C4-2B (cell line): ENCODE measurements around the gene ASXL3.

Experiments
- ZFX ChIP-seq: fragments of 450-650 bp; IDR thresholded peaks from 2 replicates; pipeline ENCODE4 v1.6.1; 2017
- TF ChIP-seq, protein P1 (sequence below): fragments of 450-650 bp; conservative IDR thresholded peaks from 2 replicates; pipeline ENCODE4 v1.5.1; 2017; ENCODE audit warnings: mild to moderate bottlenecking

GRCh38 chr18:33749834-33750233 is 171.8 kb downstream of the ASXL3 start:
- TF ChIP-seq, protein P1, sequence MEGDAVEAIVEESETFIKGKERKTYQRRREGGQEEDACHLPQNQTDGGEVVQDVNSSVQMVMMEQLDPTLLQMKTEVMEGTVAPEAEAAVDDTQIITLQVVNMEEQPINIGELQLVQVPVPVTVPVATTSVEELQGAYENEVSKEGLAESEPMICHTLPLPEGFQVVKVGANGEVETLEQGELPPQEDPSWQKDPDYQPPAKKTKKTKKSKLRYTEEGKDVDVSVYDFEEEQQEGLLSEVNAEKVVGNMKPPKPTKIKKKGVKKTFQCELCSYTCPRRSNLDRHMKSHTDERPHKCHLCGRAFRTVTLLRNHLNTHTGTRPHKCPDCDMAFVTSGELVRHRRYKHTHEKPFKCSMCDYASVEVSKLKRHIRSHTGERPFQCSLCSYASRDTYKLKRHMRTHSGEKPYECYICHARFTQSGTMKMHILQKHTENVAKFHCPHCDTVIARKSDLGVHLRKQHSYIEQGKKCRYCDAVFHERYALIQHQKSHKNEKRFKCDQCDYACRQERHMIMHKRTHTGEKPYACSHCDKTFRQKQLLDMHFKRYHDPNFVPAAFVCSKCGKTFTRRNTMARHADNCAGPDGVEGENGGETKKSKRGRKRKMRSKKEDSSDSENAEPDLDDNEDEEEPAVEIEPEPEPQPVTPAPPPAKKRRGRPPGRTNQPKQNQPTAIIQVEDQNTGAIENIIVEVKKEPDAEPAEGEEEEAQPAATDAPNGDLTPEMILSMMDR = no peak
- TF ChIP-seq ZFX = no peak
